Activated CD8-positive, alpha-beta T cell treated with anti-CD3 and anti-CD28 coated beads for 36 hours (primary cell): ENCODE results near the gene MAN1A2. TPM values are rescaled to one million over a fixed set of nuclear protein-coding genes. Genes with fewer than 3 reads are reported as not detected.
"Not testable (repeated sequence)": the region's sequence is repeated elsewhere in the genome, so short reads cannot be mapped to it uniquely, and the experiment has no call there.

Experiments
- ATAC-seq: fragments of 200-7000 bp; cut with Tn5 transposase; one replicate; pipeline ENCODE4 v1.10.0; 2021; ENCODE audit warnings: mild to moderate bottlenecking, moderate library complexity
- CTCF ChIA-PET: fragments of 350-600 bp; sonication (Branson Sonifier 250); formaldehyde crosslinking; loops from one replicate; lab custom pipeline; 2021; ENCODE audit warnings: antibody characterized with exemption; lab: Charles Lee
- POLR2A ChIA-PET: fragments of 350-600 bp; sonication (Branson Sonifier 250); formaldehyde crosslinking; loops from one replicate; lab custom pipeline; 2021; ENCODE audit warnings: antibody characterized with exemption; lab: Charles Lee
- DNase-seq: peaks from one replicate; pipeline ENCODE4 v3.0.0-alpha.2; 2020
- H3K27ac Mint-ChIP-seq: one replicate; pipeline ENCODE4 v1.8.0; 2021; ENCODE audit warnings: mild to moderate bottlenecking, mixed read lengths
- H3K27me3 Mint-ChIP-seq: one replicate; pipeline ENCODE4 v1.8.0; 2021; ENCODE audit warnings: mixed read lengths
- H3K36me3 Mint-ChIP-seq: one replicate; pipeline ENCODE4 v1.8.0; 2021; ENCODE audit warnings: low read depth, mixed read lengths
- H3K4me1 Mint-ChIP-seq: one replicate; pipeline ENCODE4 v1.8.0; 2021; ENCODE audit warnings: low read depth, mixed read lengths
- H3K4me3 Mint-ChIP-seq: one replicate; pipeline ENCODE4 v1.8.0; 2021; ENCODE audit warnings: mild to moderate bottlenecking, moderate library complexity, mixed read lengths
- H3K9me3 Mint-ChIP-seq: one replicate; pipeline ENCODE4 v1.8.0; 2021; ENCODE audit warnings: mixed read lengths
- CTCF ChIP-seq: fragments of 200-600 bp; IDR thresholded peaks from one replicate; pipeline ENCODE4 v1.8.0; 2022; ENCODE audit warnings: antibody characterized with exemption, mild to moderate bottlenecking
- intact Hi-C: fragments of 100-400 bp; cut with micrococcal nuclease; formaldehyde crosslinking; loops from one replicate; pipeline ENCODE4 v1.10.0; 2022
- total RNA-seq, 2 experiments: library from RNA; stranded (reverse); gene quantifications; one replicate each; pipeline ENCODE4 v1.2.3, GENCODE V29; 2021

Gene MAN1A2
- total RNA-seq, 2 experiments from 2014 or later = 18.3 to 21.1 TPM

GRCh38 chr1:117321680-117322609 lies 45.3 kb upstream of the MAN1A2 start:
- H3K4me3 Mint-ChIP-seq = no peak overlapping the region
- H3K36me3 Mint-ChIP-seq = no peaks in the 10 kb centered on the region
- TF ChIP-seq CTCF = no peak
- intact Hi-C loops = no loop called here
- ATAC-seq = no peak
- POLR2A ChIA-PET = no interaction called here
- H3K4me1 Mint-ChIP-seq = no peaks in the 10 kb centered on the region
- no peak for DNase-seq
- H3K27me3 Mint-ChIP-seq = peaks cover 8% of the 10 kb centered on the region
- CTCF ChIA-PET = interaction anchor here (0.7 to 1.2 kb wide), 6 partner anchors 10 to 639 kb away, joined by 3 to 4 read pairs (median 3); no protein-coding TSS in a partner anchor
- no peaks in the 10 kb centered on the region for H3K9me3 Mint-ChIP-seq
- H3K27ac Mint-ChIP-seq = no peak overlapping the region

- no peak overlapping the region for H3K4me3 Mint-ChIP-seq
- POLR2A ChIA-PET = no interaction called here
- no peaks in the 10 kb centered on the region for H3K36me3 Mint-ChIP-seq
- no peak for TF ChIP-seq CTCF
- peaks cover 7% of the 10 kb centered on the region for H3K27me3 Mint-ChIP-seq
- no peaks in the 10 kb centered on the region for H3K4me1 Mint-ChIP-seq
- H3K9me3 Mint-ChIP-seq = no peaks in the 10 kb centered on the region
- no peak for DNase-seq
- intact Hi-C loops = no loop called here
- no peak overlapping the region for H3K27ac Mint-ChIP-seq
- no peak for ATAC-seq
- CTCF ChIA-PET = no interaction called here
Observed at GRCh38 chr1:117324357-117324756, 42.9 kb upstream of the MAN1A2 start.

- ATAC-seq, H3K9me3 Mint-ChIP-seq, intact Hi-C loops, H3K4me1 Mint-ChIP-seq, CTCF ChIA-PET, H3K4me3 Mint-ChIP-seq, H3K27ac Mint-ChIP-seq, H3K36me3 Mint-ChIP-seq, DNase-seq, POLR2A ChIA-PET, H3K27me3 Mint-ChIP-seq: not testable (repeated sequence)
Observed at GRCh38 chr1:117326035-117326434, 41.2 kb upstream of the MAN1A2 start.

- no peak for TF ChIP-seq CTCF
- Mint-ChIP-seq H3K4me1 (no peaks in the 10 kb centered on the region), H3K27me3 (peaks cover 6% of the 10 kb centered on the region), H3K27ac (no peak overlapping the region), H3K4me3 (no peak overlapping the region), H3K36me3 (no peaks in the 10 kb centered on the region), H3K9me3 (no peaks in the 10 kb centered on the region)
- no peak for ATAC-seq
- no peak for DNase-seq
- intact Hi-C loops = no loop called here
- CTCF ChIA-PET = no interaction called here
- POLR2A ChIA-PET = no interaction called here
Observed at GRCh38 chr1:117327011-117327410, 40.2 kb upstream of the MAN1A2 start.

GRCh38 chr1:117335376-117336086 lies 31.7 kb upstream of the MAN1A2 start:
- CTCF ChIA-PET = interaction anchor here (0.8 kb wide), 1 partner anchor 201 kb away, joined by 3 read pairs; no protein-coding TSS in a partner anchor
- Mint-ChIP-seq H3K9me3 (no peaks in the 10 kb centered on the region), H3K27me3 (peaks cover 2% of the 10 kb centered on the region), H3K27ac (no peak overlapping the region), H3K36me3 (no peaks in the 10 kb centered on the region), H3K4me3 (no peak overlapping the region), H3K4me1 (peaks cover 7% of the 10 kb centered on the region)
- POLR2A ChIA-PET = no interaction called here
- intact Hi-C loops = no loop called here
- TF ChIP-seq CTCF = no peak
- DNase-seq (no peak), ATAC-seq (no peak)
